ENCODE data around the gene ANKMY1. TPM values are rescaled to one million over a fixed set of nuclear protein-coding genes. Genes with fewer than 3 reads are reported as not detected.

Gene ANKMY1
- polyA plus RNA-seq, 4 donors: 9.6 to 14.5 (median 10.9) TPM

GRCh38 chr2:240594511-240595380 is 37.0 kb upstream of the ANKMY1 start:
- no peak for DNase-seq (ENCODE audit: low read depth in 4 of 4, low spot score in 3 of 4)

- DNase-seq (ENCODE audit: low read depth in 4 of 4, low spot score in 3 of 4): no peak
Observed at GRCh38 chr2:240593703-240594451, 36.1 kb upstream of the ANKMY1 start.

- no peak for DNase-seq (ENCODE audit: low read depth in 4 of 4, low spot score in 3 of 4)
Observed at GRCh38 chr2:240593026-240593702, 35.4 kb upstream of the ANKMY1 start.

- no peak for DNase-seq (ENCODE audit: low read depth in 4 of 4, low spot score in 3 of 4)
Observed at GRCh38 chr2:240591784-240592183, 34.0 kb upstream of the ANKMY1 start.

GRCh38 chr2:240591226-240591625 is 33.4 kb upstream of the ANKMY1 start:
- no peak for DNase-seq (ENCODE audit: low read depth in 4 of 4, low spot score in 3 of 4)

GRCh38 chr2:240590681-240591111 is 32.9 kb upstream of the ANKMY1 start:
- no peak for DNase-seq (ENCODE audit: low read depth in 4 of 4, low spot score in 3 of 4)

GRCh38 chr2:240589850-240590525 is 32.2 kb upstream of the ANKMY1 start:
- no peak for DNase-seq (ENCODE audit: low read depth in 4 of 4, low spot score in 3 of 4)

GRCh38 chr2:240589375-240589774 is 31.6 kb upstream of the ANKMY1 start:
- DNase-seq (ENCODE audit: low read depth in 4 of 4, low spot score in 3 of 4): no peak

- no peak for DNase-seq (ENCODE audit: low read depth in 4 of 4, low spot score in 3 of 4)
Observed at GRCh38 chr2:240588669-240589068, 30.9 kb upstream of the ANKMY1 start.

- DNase-seq (ENCODE audit: low read depth in 4 of 4, low spot score in 3 of 4): no peak
Observed at GRCh38 chr2:240588006-240588655, 30.3 kb upstream of the ANKMY1 start.

- DNase-seq (ENCODE audit: low read depth in 4 of 4, low spot score in 3 of 4): no peak
Observed at GRCh38 chr2:240586919-240587800, 29.4 kb upstream of the ANKMY1 start.

- DNase-seq (ENCODE audit: low read depth in 4 of 4, low spot score in 3 of 4): peak; percentile 88 to 94 (median 92)
Observed at GRCh38 chr2:240586198-240586918, 28.6 kb upstream of the ANKMY1 start, which contains the start of gene CAPN10. Gene CAPN10, plus strand, starts transcription at chr2:240586734. Its CDS starts 178 bp downstream, at chr2:240586912.

- no peak for DNase-seq (ENCODE audit: low read depth in 4 of 4, low spot score in 3 of 4)
Observed at GRCh38 chr2:240585681-240586197, 28.0 kb upstream of the ANKMY1 start.

- no peak for DNase-seq (ENCODE audit: low read depth in 4 of 4, low spot score in 3 of 4)
Observed at GRCh38 chr2:240585101-240585500, 27.3 kb upstream of the ANKMY1 start.

GRCh38 chr2:240584486-240585031 is 26.8 kb upstream of the ANKMY1 start:
- DNase-seq (ENCODE audit: low read depth in 4 of 4, low spot score in 3 of 4): no peak

- DNase-seq (ENCODE audit: low read depth in 4 of 4, low spot score in 3 of 4): no peak
Observed at GRCh38 chr2:240583774-240584173, 26.0 kb upstream of the ANKMY1 start.

GRCh38 chr2:240582781-240583180 is 25.0 kb upstream of the ANKMY1 start:
- DNase-seq (ENCODE audit: low read depth in 4 of 4, low spot score in 3 of 4): no peak

- DNase-seq (ENCODE audit: low read depth in 4 of 4, low spot score in 3 of 4): no peak
Observed at GRCh38 chr2:240581811-240582210, 24.0 kb upstream of the ANKMY1 start.

Measured in right renal pelvis (tissue), 4 donors.